K562 (cell line): ENCODE measurements around the gene CRACDL.

Experiments
- CTCF ChIP-seq, 3 experiments: IDR thresholded peaks in 2 of 3; conservative IDR thresholded peaks in 1 of 3; 2 replicates each; pipeline ENCODE4 v1.5.1; 2011 to 2012; ENCODE audit warnings: low read length in 3 of 3, mild to moderate bottlenecking in 3 of 3, control low read depth in 2 of 3, improper control_type of control experiment in 1 of 3, inconsistent platforms in 1 of 3, low read depth in 1 of 3, mixed read lengths in 1 of 3, moderate library complexity in 1 of 3; ENCODE audit not compliant: insufficient read depth in 2 of 3
- FOS ChIP-seq: IDR thresholded peaks from 3 replicates; pipeline ENCODE4 v1.6.1; 2011; ENCODE audit not compliant: insufficient read length; ENCODE audit errors: extremely low read depth
- JUND ChIP-seq, 2 experiments: IDR thresholded peaks; 2 replicates in 1 of 2; 3 replicates in 1 of 2; pipeline ENCODE4 v1.6.1; 2011; ENCODE audit warnings: borderline replicate concordance in 2 of 2, low read depth in 2 of 2, low read length in 2 of 2, improper control_type of control experiment in 1 of 2, missing biosample characterization in 1 of 2, missing genetic modification characterization in 1 of 2, missing genetic modification reagents in 1 of 2
- KAT2B ChIP-seq: IDR thresholded peaks from one replicate; pipeline ENCODE4 v1.6.1; 2012; ENCODE audit warnings: low read depth, mild to moderate bottlenecking, control low read depth, inconsistent platforms, low read length, moderate library complexity
- MAZ ChIP-seq, 2 experiments: fragments of 450-650 bp in 1 of 2; sonication (generic) in 1 of 2; formaldehyde crosslinking; IDR thresholded peaks in 1 of 2; conservative IDR thresholded peaks in 1 of 2; 2 replicates each; pipeline versions ENCODE4 v1.4.0 to v1.5.0; 2020; ENCODE audit warnings: mild to moderate bottlenecking in 1 of 2, missing genetic modification reagents in 1 of 2
- SRSF9 ChIP-seq: fragments of 200-400 bp; formaldehyde crosslinking; IDR thresholded peaks from 2 replicates; pipeline ENCODE4 v1.6.1; 2017; ENCODE audit warnings: low read depth, low read length, borderline replicate concordance
- USF1 ChIP-seq: sonication (generic); formaldehyde crosslinking; IDR thresholded peaks from 2 replicates; pipeline ENCODE4 v1.9.0; 2022; ENCODE audit warnings: mild to moderate bottlenecking, missing genetic modification reagents
- ZNF239 ChIP-seq: fragments of 250-450 bp; sonication (Bioruptor Pico); IDR thresholded peaks from 2 replicates; pipeline ENCODE4 v1.4.0; 2020; ENCODE audit warnings: mild to moderate bottlenecking
- ZNF24 ChIP-seq: fragments of 450-650 bp; IDR thresholded peaks from 2 replicates; pipeline ENCODE4 v1.6.1; 2016
- ZNF318 ChIP-seq, 2 experiments: fragments of 450-650 bp; IDR thresholded peaks; 2 replicates each; pipeline ENCODE4 v1.6.1; 2016; ENCODE audit warnings: mild to moderate bottlenecking in 2 of 2, borderline replicate concordance in 1 of 2, low read depth in 1 of 2, moderate library complexity in 1 of 2
- ZNF583 ChIP-seq: fragments of 250-450 bp; sonication (Bioruptor Pico); IDR thresholded peaks from 2 replicates; pipeline ENCODE4 v1.4.0; 2020
- ZSCAN29 ChIP-seq: fragments of 450-650 bp; IDR thresholded peaks from 2 replicates; pipeline ENCODE4 v1.6.1; 2017

- TF ChIP-seq ZNF239 (CRISPR knock-in tag) = no peak
- TF ChIP-seq CTCF (IDR thresholded peaks at IDR 0.05 in 2 of 3, conservative IDR thresholded peaks at IDR 0.05 in 1 of 3; ENCODE audit: insufficient read depth in 2 of 3, low read depth in 1 of 3, low read length in 3 of 3) = no peak
- TF ChIP-seq MAZ (CRISPR knock-in tag; conservative IDR thresholded peaks at IDR 0.05 in 1 of 2, IDR thresholded peaks at IDR 0.05 in 1 of 2) = no peak
- TF ChIP-seq KAT2B = no peak
- TF ChIP-seq USF1 (CRISPR knock-in tag) = no peak
- TF ChIP-seq SRSF9 = no peak
- no peak for TF ChIP-seq ZNF24
- no peak for TF ChIP-seq ZNF318 (IDR thresholded peaks at IDR 0.05; ENCODE audit: borderline replicate concordance in 1 of 2, low read depth in 1 of 2)
- TF ChIP-seq FOS = no peak
- no peak for TF ChIP-seq ZNF583 (CRISPR knock-in tag)
- no peak for TF ChIP-seq JUND (IDR thresholded peaks at IDR 0.05; ENCODE audit: borderline replicate concordance, low read depth, low read length)
- TF ChIP-seq JUND (tag; IDR thresholded peaks at IDR 0.05; ENCODE audit: borderline replicate concordance, low read depth, low read length) = no peak
- no peak for TF ChIP-seq ZSCAN29
These were observed 32.1 kb downstream of the CRACDL start for GRCh38 chr2:98903767-98904485.
